Activated T-cell treated with anti-CD3 and anti-CD28 coated beads for 24 hours (primary cell): ENCODE measurements around the gene ZNF827.

Source experiments
- DNase-seq: peaks from one replicate; pipeline ENCODE4 v3.0.0-alpha.2; 2020; ENCODE audit warnings: low read depth

ZNF827 gene

GRCh38 chr4:145933134-145933533 lies 5.5 kb downstream of the ZNF827 start:
- no peak for DNase-seq

GRCh38 chr4:145931403-145931802 lies 7.2 kb downstream of the ZNF827 start:
- no peak for DNase-seq

- DNase-seq = no peak
Measured at GRCh38 chr4:145930592-145930991, 8.0 kb downstream of the ZNF827 start.

- no peak for DNase-seq
Measured at GRCh38 chr4:145929415-145930178, 9.0 kb downstream of the ZNF827 start.

GRCh38 chr4:145928748-145929147 lies 9.9 kb downstream of the ZNF827 start:
- DNase-seq = no peak

GRCh38 chr4:145927030-145927429 lies 11.6 kb downstream of the ZNF827 start:
- DNase-seq = no peak

- no peak for DNase-seq
Measured at GRCh38 chr4:145921231-145921630, 17.4 kb downstream of the ZNF827 start.

- no peak for DNase-seq
Measured at GRCh38 chr4:145920205-145920604, 18.4 kb downstream of the ZNF827 start.

GRCh38 chr4:145912376-145912775 lies 26.2 kb downstream of the ZNF827 start:
- no peak for DNase-seq

- no peak for DNase-seq
Measured at GRCh38 chr4:145909773-145910172, 28.9 kb downstream of the ZNF827 start.

GRCh38 chr4:145909281-145909715 lies 29.3 kb downstream of the ZNF827 start:
- no peak for DNase-seq

GRCh38 chr4:145907812-145908211 lies 30.8 kb downstream of the ZNF827 start:
- no peak for DNase-seq

GRCh38 chr4:145907390-145907789 lies 31.2 kb downstream of the ZNF827 start:
- DNase-seq = no peak

- no peak for DNase-seq
Measured at GRCh38 chr4:145904413-145905177, 34.0 kb downstream of the ZNF827 start.

GRCh38 chr4:145902522-145902921 lies 36.1 kb downstream of the ZNF827 start:
- DNase-seq = no peak

GRCh38 chr4:145899886-145900460 lies 38.6 kb downstream of the ZNF827 start:
- no peak for DNase-seq

- DNase-seq = no peak
Measured at GRCh38 chr4:145898926-145899531, 39.6 kb downstream of the ZNF827 start.

- no peak for DNase-seq
Measured at GRCh38 chr4:145898466-145898865, 40.2 kb downstream of the ZNF827 start.

- no peak for DNase-seq
Measured at GRCh38 chr4:145895056-145895455, 43.6 kb downstream of the ZNF827 start.

GRCh38 chr4:145891958-145892357 lies 46.7 kb downstream of the ZNF827 start:
- DNase-seq = no peak

- DNase-seq = no peak
Measured at GRCh38 chr4:145890689-145891088, 47.9 kb downstream of the ZNF827 start.

- no peak for DNase-seq
Measured at GRCh38 chr4:145888393-145888792, 50.2 kb downstream of the ZNF827 start.
